ENCODE data around the gene SEC61A2. TPM values are rescaled to one million over a fixed set of nuclear protein-coding genes. Genes with fewer than 3 reads are reported as not detected.
"Not testable (repeated sequence)": the region's sequence is repeated elsewhere in the genome, so short reads cannot be mapped to it uniquely, and the experiment has no call there.

SEC61A2 gene
- total RNA-seq, 2 experiments from 2014 or later = 14.4 to 14.6 TPM

- no peak for DNase-seq
- intact Hi-C loops (cut with micrococcal nuclease) = no loop called here
- H3K9me3 Mint-ChIP-seq = no peaks in the 10 kb centered on the region
- no peak overlapping the region for H3K4me3 Mint-ChIP-seq
- ChIA-PET CTCF (no interaction called here), POLR2A (no interaction called here)
- H3K27me3 Mint-ChIP-seq = no peaks in the 10 kb centered on the region
- peaks cover 45% of the 10 kb centered on the region for H3K36me3 Mint-ChIP-seq
- H3K27ac Mint-ChIP-seq = no peak overlapping the region
- peaks cover 2% of the 10 kb centered on the region for H3K4me1 Mint-ChIP-seq (ENCODE audit: low read depth)
Observed at GRCh38 chr10:12164085-12164484, 34.6 kb downstream of the SEC61A2 start.

- intact Hi-C loops (cut with micrococcal nuclease) = no loop called here
- Mint-ChIP-seq H3K4me1 (ENCODE audit: low read depth) (peaks cover under 1% of the 10 kb centered on the region), H3K27ac (no peak overlapping the region), H3K36me3 (peaks cover 49% of the 10 kb centered on the region), H3K27me3 (no peaks in the 10 kb centered on the region), H3K9me3 (no peaks in the 10 kb centered on the region), H3K4me3 (no peak overlapping the region)
- DNase-seq = no peak
- CTCF ChIA-PET = no interaction called here
- POLR2A ChIA-PET = no interaction called here
Observed at GRCh38 chr10:12165036-12165435, 35.6 kb downstream of the SEC61A2 start.

GRCh38 chr10:12165999-12166775 lies 36.7 kb downstream of the SEC61A2 start:
- H3K27ac Mint-ChIP-seq = peak overlapping the region; percentile 35
- no peak overlapping the region for H3K4me3 Mint-ChIP-seq
- peaks cover 52% of the 10 kb centered on the region for H3K36me3 Mint-ChIP-seq
- no peaks in the 10 kb centered on the region for H3K27me3 Mint-ChIP-seq
- H3K9me3 Mint-ChIP-seq = no peaks in the 10 kb centered on the region
- ChIA-PET POLR2A (no interaction called here), CTCF (no interaction called here)
- no peak for DNase-seq
- intact Hi-C loops (cut with micrococcal nuclease) = no loop called here
- no peaks in the 10 kb centered on the region for H3K4me1 Mint-ChIP-seq (ENCODE audit: low read depth)

- DNase-seq; intact Hi-C loops (cut with micrococcal nuclease): not testable (repeated sequence)
Observed at GRCh38 chr10:12171512-12171911, 42.0 kb downstream of the SEC61A2 start.

GRCh38 chr10:12177642-12178041 lies 48.2 kb downstream of the SEC61A2 start:
- ChIA-PET CTCF (no interaction called here), POLR2A (no interaction called here)
- DNase-seq = peak; percentile 41
- Mint-ChIP-seq H3K36me3 (peaks cover 25% of the 10 kb centered on the region), H3K27me3 (no peaks in the 10 kb centered on the region), H3K9me3 (peaks cover 2% of the 10 kb centered on the region), H3K4me1 (ENCODE audit: low read depth) (peaks cover 25% of the 10 kb centered on the region), H3K27ac (peak overlapping the region; percentile 45), H3K4me3 (no peak overlapping the region)
- intact Hi-C loops (cut with micrococcal nuclease) = no loop called here

More at GRCh38 chr10:12171512-12171911, 42.0 kb downstream of the SEC61A2 start:
- H3K27me3 Mint-ChIP-seq; H3K27ac Mint-ChIP-seq; POLR2A ChIA-PET; H3K9me3 Mint-ChIP-seq; CTCF ChIA-PET; H3K4me3 Mint-ChIP-seq; H3K4me1 Mint-ChIP-seq (ENCODE audit: low read depth): not testable (repeated sequence)
- peaks cover 44% of the 10 kb centered on the region for H3K36me3 Mint-ChIP-seq

GRCh38 chr10:12179606-12180170 lies 50.2 kb downstream of the SEC61A2 start:
- Mint-ChIP-seq H3K27ac (no peak overlapping the region), H3K4me3 (no peak overlapping the region), H3K9me3 (peaks cover 2% of the 10 kb centered on the region), H3K36me3 (peaks cover 23% of the 10 kb centered on the region), H3K27me3 (no peaks in the 10 kb centered on the region), H3K4me1 (ENCODE audit: low read depth) (peaks cover 25% of the 10 kb centered on the region)
- intact Hi-C loops (cut with micrococcal nuclease) = no loop called here
- DNase-seq = no peak
- CTCF ChIA-PET = interaction anchor here (0.6 to 2.4 kb wide), 3 partner anchors 12 to 16 kb away, joined by 3 to 8 read pairs (median 7); partner anchors contain the start of genes CDC123 and NUDT5
- POLR2A ChIA-PET = interaction anchor here (0.6 kb wide), 1 partner anchor 519 kb away, joined by 3 read pairs; no protein-coding TSS in a partner anchor

GRCh38 chr10:12180221-12180974 lies 50.9 kb downstream of the SEC61A2 start:
- POLR2A ChIA-PET = interaction anchor here (0.6 kb wide), 1 partner anchor 518 kb away, joined by 3 read pairs; no protein-coding TSS in a partner anchor
- H3K4me1 Mint-ChIP-seq (ENCODE audit: low read depth) = peaks cover 25% of the 10 kb centered on the region
- CTCF ChIA-PET = interaction anchor here (0.6 to 2.4 kb wide), 3 partner anchors 13 to 602 kb away, joined by 3 to 7 read pairs (median 3); partner anchors contain the start of genes CDC123 and NUDT5
- H3K4me3 Mint-ChIP-seq = no peak overlapping the region
- DNase-seq = no peak
- peaks cover 2% of the 10 kb centered on the region for H3K9me3 Mint-ChIP-seq
- no peaks in the 10 kb centered on the region for H3K27me3 Mint-ChIP-seq
- intact Hi-C loops (cut with micrococcal nuclease) = no loop called here
- peak overlapping the region; percentile 88 for H3K27ac Mint-ChIP-seq
- H3K36me3 Mint-ChIP-seq = peaks cover 28% of the 10 kb centered on the region

- intact Hi-C loops (cut with micrococcal nuclease) = loop anchor here (1.0 kb wide), 1 partner anchor 15 kb away; the partner anchor contains the start of gene CDC123
- Mint-ChIP-seq H3K4me3 (no peak overlapping the region), H3K27me3 (no peaks in the 10 kb centered on the region), H3K36me3 (peaks cover 35% of the 10 kb centered on the region), H3K4me1 (ENCODE audit: low read depth) (peaks cover 30% of the 10 kb centered on the region), H3K27ac (peak overlapping the region; percentile 88), H3K9me3 (peaks cover 2% of the 10 kb centered on the region)
- peak; percentile 86 for DNase-seq
- POLR2A ChIA-PET = no interaction called here
- CTCF ChIA-PET = interaction anchor here (0.6 to 2.4 kb wide), 2 partner anchors 15 to 601 kb away, joined by 3 to 7 read pairs; partner anchors contain the start of genes CDC123 and NUDT5
Observed at GRCh38 chr10:12181065-12181775, 51.7 kb downstream of the SEC61A2 start.

GRCh38 chr10:12184165-12184564 lies 54.7 kb downstream of the SEC61A2 start:
- no peak for DNase-seq
- ChIA-PET CTCF (interaction anchor here (0.6 kb wide), 1 partner anchor 124 kb away, joined by 3 read pairs; no protein-coding TSS in a partner anchor), POLR2A (no interaction called here)
- Mint-ChIP-seq H3K9me3 (peaks cover 2% of the 10 kb centered on the region), H3K27ac (no peak overlapping the region), H3K4me1 (ENCODE audit: low read depth) (peaks cover 50% of the 10 kb centered on the region), H3K27me3 (no peaks in the 10 kb centered on the region), H3K36me3 (peaks cover 43% of the 10 kb centered on the region), H3K4me3 (no peak overlapping the region)
- intact Hi-C loops (cut with micrococcal nuclease) = no loop called here

GRCh38 chr10:12186323-12186722 lies 56.8 kb downstream of the SEC61A2 start:
- H3K4me3 Mint-ChIP-seq = peak overlapping the region; percentile 16
- no peaks in the 10 kb centered on the region for H3K27me3 Mint-ChIP-seq
- H3K27ac Mint-ChIP-seq = peak overlapping the region; percentile 82
- H3K9me3 Mint-ChIP-seq = peaks cover 2% of the 10 kb centered on the region
- ChIA-PET CTCF (interaction anchor here (1.2 kb wide), 1 partner anchor 9 kb away, joined by 4 read pairs; the partner anchor contains the start of genes CDC123 and NUDT5), POLR2A (interaction anchor here (1.0 kb wide), 1 partner anchor 10 kb away, joined by 3 read pairs; the partner anchor contains the start of genes CDC123 and NUDT5)
- intact Hi-C loops (cut with micrococcal nuclease) = no loop called here
- peaks cover 50% of the 10 kb centered on the region for H3K4me1 Mint-ChIP-seq (ENCODE audit: low read depth)
- peaks cover 43% of the 10 kb centered on the region for H3K36me3 Mint-ChIP-seq
- DNase-seq = peak; percentile 57

GRCh38 chr10:12187321-12187905 lies 57.9 kb downstream of the SEC61A2 start:
- Mint-ChIP-seq H3K4me1 (ENCODE audit: low read depth) (peaks cover 50% of the 10 kb centered on the region), H3K36me3 (peaks cover 41% of the 10 kb centered on the region), H3K27me3 (no peaks in the 10 kb centered on the region), H3K4me3 (no peak overlapping the region), H3K9me3 (no peaks in the 10 kb centered on the region), H3K27ac (peak overlapping the region; percentile 82)
- POLR2A ChIA-PET = no interaction called here
- intact Hi-C loops (cut with micrococcal nuclease) = no loop called here
- no peak for DNase-seq
- CTCF ChIA-PET = interaction anchor here (1.2 kb wide), 1 partner anchor 8 kb away, joined by 4 read pairs; the partner anchor contains the start of genes CDC123 and NUDT5
